PC-3 (cell line): Measurements from ENCODE around the gene CEP112. TPM values are rescaled to one million over a fixed set of nuclear protein-coding genes. Genes with fewer than 3 reads are reported as not detected.

Experiments
- ATAC-seq: fragments of 200-7000 bp; cut with Tn5 transposase; 2 replicates; pipeline ENCODE4 v1.9.1; 2020; ENCODE audit warnings: mild to moderate bottlenecking, moderate library complexity
- BruUV-seq: library from RNA; stranded (reverse); fragments of 400-500 nt; replicated peaks from 2 replicates; lab custom pipeline; 2021; lab: Mats Ljungman, UMichigan
- CTCF ChIA-PET: fragments of 300-600 bp; sonication (Branson Sonifier 250); formaldehyde crosslinking; loops from one replicate; lab custom pipeline; 2022; ENCODE audit warnings: antibody characterized with exemption; lab: Charles Lee
- POLR2A ChIA-PET: fragments of 300-600 bp; sonication (Branson Sonifier 250); formaldehyde crosslinking; loops from one replicate; lab custom pipeline; 2022; ENCODE audit warnings: antibody characterized with exemption; ENCODE audit not compliant: unreplicated experiment; lab: Charles Lee
- DNase-seq: peaks from one replicate; pipeline ENCODE4 v3.0.0-alpha.2; 2015
- H2AFZ ChIP-seq: fragments of 300-600 bp; sonication (generic); 2 replicates; pipeline ENCODE4 v1.6.0; 2016; ENCODE audit warnings: antibody characterized with exemption, low read length
- H3F3A ChIP-seq: fragments of 300-600 bp; sonication (generic); one replicate; pipeline ENCODE4 v1.6.0; 2017; ENCODE audit warnings: antibody characterized with exemption, low read length, control low read depth, mild to moderate bottlenecking; ENCODE audit not compliant: unreplicated experiment
- H3K27ac ChIP-seq: fragments of 300-600 bp; sonication (generic); 2 replicates; pipeline ENCODE4 v1.5.1; 2016; ENCODE audit warnings: mild to moderate bottlenecking, low read length
- H3K27me3 ChIP-seq: fragments of 300-600 bp; sonication (generic); 2 replicates; pipeline ENCODE4 v1.6.1; 2016; ENCODE audit warnings: low read length, mixed read lengths
- H3K36me3 ChIP-seq: fragments of 300-600 bp; sonication (generic); 2 replicates; pipeline ENCODE4 v1.6.1; 2016; ENCODE audit warnings: low read depth, mixed run types, low read length, mixed read lengths
- H3K4me1 ChIP-seq: fragments of 300-600 bp; sonication (generic); 2 replicates; pipeline ENCODE4 v1.5.1; 2016; ENCODE audit warnings: low read length; ENCODE audit not compliant: insufficient read depth
- H3K4me2 ChIP-seq: fragments of 300-600 bp; sonication (generic); 2 replicates; pipeline ENCODE4 v1.6.0; 2016; ENCODE audit warnings: low read length
- H3K4me3 ChIP-seq: fragments of 300-600 bp; sonication (generic); 2 replicates; pipeline ENCODE4 v1.5.1; 2016; ENCODE audit warnings: mild to moderate bottlenecking, low read length, mixed read lengths
- H3K79me2 ChIP-seq: fragments of 300-600 bp; sonication (generic); 2 replicates; pipeline ENCODE4 v1.6.1; 2017; ENCODE audit warnings: low read length, mixed read lengths
- H3K9ac ChIP-seq: fragments of 300-600 bp; sonication (generic); 2 replicates; pipeline ENCODE4 v1.6.0; 2016; ENCODE audit warnings: mild to moderate bottlenecking, low read length
- H3K9me2 ChIP-seq: fragments of 300-600 bp; sonication (generic); replicated peaks from 2 replicates; pipeline ENCODE4 v1.6.1; 2016; ENCODE audit warnings: mixed run types, low read length, mixed read lengths
- H3K9me3 ChIP-seq: fragments of 300-600 bp; sonication (generic); 2 replicates; pipeline ENCODE4 v1.6.1; 2016; ENCODE audit warnings: low read length, mixed read lengths
- H4K20me1 ChIP-seq: fragments of 300-600 bp; sonication (generic); 2 replicates; pipeline ENCODE4 v1.6.1; 2016; ENCODE audit warnings: low read length, mixed read lengths
- CTCF ChIP-seq: fragments of 300-600 bp; sonication (generic); conservative IDR thresholded peaks from 2 replicates; pipeline ENCODE4 v1.5.1; 2017; ENCODE audit warnings: antibody characterized with exemption, low read depth, mild to moderate bottlenecking, low read length
- EZH2 ChIP-seq: fragments of 300-600 bp; sonication (generic); IDR thresholded peaks from one replicate; pipeline ENCODE4 v1.6.1; 2017; ENCODE audit warnings: antibody characterized with exemption, mild to moderate bottlenecking, low read length; ENCODE audit not compliant: unreplicated experiment
- EZH2phosphoT487 ChIP-seq: fragments of 300-600 bp; sonication (generic); IDR thresholded peaks from 2 replicates; pipeline ENCODE4 v1.6.1; 2018; ENCODE audit warnings: mild to moderate bottlenecking, antibody characterized with exemption, low read length, borderline replicate concordance
- intact Hi-C: fragments of 100-400 bp; cut with micrococcal nuclease; formaldehyde crosslinking; loops from 2 replicates; pipeline ENCODE4 v1.9.0; 2023
- total RNA-seq: library from RNA; depleted of rRNA; stranded (reverse); fragments of >200 nt; gene quantifications from 2 replicates; pipeline ENCODE4 v1.2.3, GENCODE V29; 2014

The CEP112 gene
- total RNA-seq, 1 experiment from 2014 or later = 6.5 TPM

- no peak overlapping the region for H3K27ac ChIP-seq
- H3K4me1 ChIP-seq = no peaks in the 10 kb centered on the region
- H3K4me3 ChIP-seq = no peak overlapping the region
- no peak overlapping the region for H2AFZ ChIP-seq
- no peaks in the 10 kb centered on the region for H3K27me3 ChIP-seq
- POLR2A ChIA-PET = no interaction called here
- H4K20me1 ChIP-seq = no peaks in the 10 kb centered on the region
- no peak overlapping the region for H3K4me2 ChIP-seq
- no peaks in the 10 kb centered on the region for H3K36me3 ChIP-seq
- TF ChIP-seq CTCF (no peak), EZH2 (no peak), EZH2phosphoT487 (no peak)
- no peaks in the 10 kb centered on the region for H3K79me2 ChIP-seq
- H3F3A ChIP-seq = no peaks in the 10 kb centered on the region
- CTCF ChIA-PET = no interaction called here
- peak; percentile 51 for DNase-seq
- intact Hi-C loops = no loop called here
- BruUV-seq = no TSS peak
- peak; percentile 81 for ATAC-seq
- no peaks in the 10 kb centered on the region for H3K9me3 ChIP-seq
- no peaks in the 10 kb centered on the region for H3K9me2 ChIP-seq
- no peak overlapping the region for H3K9ac ChIP-seq
These were observed 235.1 kb downstream of the CEP112 start for GRCh38 chr17:65956814-65957213.

- intact Hi-C loops = no loop called here
- no TSS peak for BruUV-seq
- TF ChIP-seq EZH2 = no peak
- no peak for TF ChIP-seq EZH2phosphoT487
- no peak for TF ChIP-seq CTCF
These were observed 237.8 kb downstream of the CEP112 start for GRCh38 chr17:65954148-65954449.

GRCh38 chr17:65953316-65954147, 238.4 kb downstream of the CEP112 start:
- ChIA-PET POLR2A (no interaction called here), CTCF (interaction anchor here (0.7 kb wide), 1 partner anchor 528 kb away, joined by 3 read pairs; no protein-coding TSS in a partner anchor)
- Histone ChIP-seq H3K4me3 (no peak overlapping the region), H4K20me1 (no peaks in the 10 kb centered on the region), H3K4me1 (no peaks in the 10 kb centered on the region), H3K9ac (no peak overlapping the region), H3K36me3 (no peaks in the 10 kb centered on the region), H2AFZ (no peak overlapping the region), H3K27me3 (no peaks in the 10 kb centered on the region), H3K27ac (no peak overlapping the region), H3K9me2 (no peaks in the 10 kb centered on the region), H3K4me2 (no peak overlapping the region), H3K79me2 (no peaks in the 10 kb centered on the region), H3F3A (no peaks in the 10 kb centered on the region), H3K9me3 (no peaks in the 10 kb centered on the region)
- TF ChIP-seq CTCF = no peak
- no peak for TF ChIP-seq EZH2
- ATAC-seq = no peak
- BruUV-seq = no TSS peak
- DNase-seq = no peak
- intact Hi-C loops = no loop called here

More at GRCh38 chr17:65954148-65954449, 237.8 kb downstream of the CEP112 start:
- Histone ChIP-seq H3K36me3 (no peaks in the 10 kb centered on the region), H4K20me1 (no peaks in the 10 kb centered on the region), H3F3A (no peaks in the 10 kb centered on the region), H2AFZ (no peak overlapping the region), H3K79me2 (no peaks in the 10 kb centered on the region), H3K4me2 (no peak overlapping the region), H3K4me3 (no peak overlapping the region), H3K9ac (no peak overlapping the region), H3K9me2 (no peaks in the 10 kb centered on the region), H3K27me3 (no peaks in the 10 kb centered on the region), H3K4me1 (no peaks in the 10 kb centered on the region), H3K9me3 (no peaks in the 10 kb centered on the region), H3K27ac (no peak overlapping the region)
- POLR2A ChIA-PET = no interaction called here
- no peak for ATAC-seq
- CTCF ChIA-PET = interaction anchor here (0.7 kb wide), 1 partner anchor 529 kb away, joined by 3 read pairs; no protein-coding TSS in a partner anchor
- DNase-seq = no peak
